Liver (tissue), 3 donors: ENCODE results near the gene UGT2B7.

Source experiments
- ATF3 ChIP-seq: IDR thresholded peaks from 2 replicates; pipeline ENCODE4 v1.6.1; 2016; ENCODE audit warnings: antibody characterized with exemption
- CTCF ChIP-seq: fragments of 150-350 bp; IDR thresholded peaks from 2 replicates; pipeline ENCODE4 v1.5.1; 2017; ENCODE audit warnings: improper control_type of control experiment, low read depth, low read length; ENCODE audit not compliant: missing input control
- EGR1 ChIP-seq, 2 donors: IDR thresholded peaks; 2 replicates each; pipeline ENCODE4 v1.6.1; 2016 to 2018; ENCODE audit warnings: antibody characterized with exemption in 2 of 2, low read depth in 2 of 2
- FOXA1 ChIP-seq: IDR thresholded peaks from 2 replicates; pipeline ENCODE4 v1.6.1; 2016; ENCODE audit warnings: antibody characterized with exemption
- GABPA ChIP-seq, 2 donors: IDR thresholded peaks in 1 of 2; conservative IDR thresholded peaks in 1 of 2; 2 replicates each; pipeline ENCODE4 v1.6.1; 2016; ENCODE audit warnings: antibody characterized with exemption in 2 of 2, mild to moderate bottlenecking in 1 of 2, moderate library complexity in 1 of 2
- JUND ChIP-seq, 2 donors: IDR thresholded peaks; 2 replicates each; pipeline ENCODE4 v1.6.1; 2016; ENCODE audit warnings: antibody characterized with exemption in 2 of 2
- NR2F2 ChIP-seq: IDR thresholded peaks from 2 replicates; pipeline ENCODE4 v1.6.1; 2016; ENCODE audit warnings: antibody characterized with exemption
- RAD21 ChIP-seq, 2 donors: IDR thresholded peaks; 2 replicates each; pipeline ENCODE4 v1.6.1; 2016; ENCODE audit warnings: antibody characterized with exemption in 2 of 2, mild to moderate bottlenecking in 2 of 2
- REST ChIP-seq: IDR thresholded peaks from 2 replicates; pipeline ENCODE4 v1.6.1; 2016; ENCODE audit warnings: antibody characterized with exemption, mild to moderate bottlenecking
- TAF1 ChIP-seq: conservative IDR thresholded peaks from 2 replicates; pipeline ENCODE4 v1.6.1; 2016; ENCODE audit warnings: antibody characterized with exemption, mild to moderate bottlenecking
- YY1 ChIP-seq: IDR thresholded peaks from 2 replicates; pipeline ENCODE4 v1.6.1; 2016; ENCODE audit warnings: antibody characterized with exemption, mild to moderate bottlenecking
- TF ChIP-seq, protein P1 (sequence below): IDR thresholded peaks from 2 replicates; pipeline ENCODE4 v1.6.1; 2016; ENCODE audit warnings: antibody characterized with exemption
- donor health status: healthy.
- donor health status: healthy.

DNA sequence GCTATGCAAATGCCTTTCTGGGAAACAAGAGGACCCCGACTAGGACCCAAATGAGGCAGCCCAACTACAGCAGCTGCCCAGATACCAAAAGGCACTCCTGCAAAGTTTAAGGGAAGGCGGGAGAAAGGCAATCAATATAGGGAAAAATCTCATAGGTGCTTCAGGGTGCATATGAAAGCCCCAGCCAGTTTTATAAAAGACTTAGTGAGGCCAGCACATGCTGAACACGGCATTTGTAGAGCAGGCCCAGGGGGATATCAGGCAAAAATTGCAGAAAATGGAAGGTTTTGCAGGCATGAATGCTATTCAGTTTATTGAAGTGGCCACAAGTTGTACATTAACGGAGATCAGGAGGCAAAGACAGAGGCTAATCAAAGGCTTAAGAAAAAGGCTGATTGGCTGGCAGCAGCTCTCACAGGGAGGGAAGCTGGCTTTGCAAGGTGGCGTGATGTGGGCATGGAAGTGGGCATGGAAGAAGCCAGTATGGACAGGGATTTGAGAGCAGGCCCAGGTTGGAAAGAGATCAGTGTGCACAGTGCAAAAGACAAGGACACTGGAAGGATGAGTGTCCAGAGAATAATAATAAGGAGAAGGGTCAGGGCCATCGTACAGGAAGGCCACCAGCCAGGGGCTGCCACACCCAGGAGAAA lies 37.7 kb upstream of the UGT2B7 start:
- TF ChIP-seq CTCF (no peak), REST (no peak), RAD21 (IDR thresholded peaks at IDR 0.05) (peak in 1 of 2 donors; percentile 36), EGR1 (IDR thresholded peaks at IDR 0.05; ENCODE audit: low read depth in 2 of 2) (no peak), YY1 (peak; percentile 73), TAF1 (no peak), GABPA (IDR thresholded peaks at IDR 0.05 in 1 of 2, conservative IDR thresholded peaks at IDR 0.05 in 1 of 2) (no peak), ATF3 (no peak), NR2F2 (no peak), JUND (IDR thresholded peaks at IDR 0.05) (no peak), FOXA1 (no peak)
- TF ChIP-seq, protein P1, sequence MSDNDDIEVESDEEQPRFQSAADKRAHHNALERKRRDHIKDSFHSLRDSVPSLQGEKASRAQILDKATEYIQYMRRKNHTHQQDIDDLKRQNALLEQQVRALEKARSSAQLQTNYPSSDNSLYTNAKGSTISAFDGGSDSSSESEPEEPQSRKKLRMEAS, result no peak
